OCI-LY7 (cell line): ENCODE data around the gene SLC26A4. TPM values are rescaled to one million over a fixed set of nuclear protein-coding genes. Genes with fewer than 3 reads are reported as not detected.

Experiments used
- Bru-seq: library from RNA; stranded (reverse); fragments of 400-500 nt; gene quantifications from one replicate; lab custom pipeline; 2021; lab: Mats Ljungman, UMichigan
- BruChase-seq, 2 experiments: library from RNA; stranded (reverse); fragments of 400-500 nt; gene quantifications; one replicate each; lab custom pipeline; 2021; lab: Mats Ljungman, UMichigan
- BruUV-seq: library from RNA; stranded (reverse); fragments of 400-500 nt; replicated peaks from 2 replicates; lab custom pipeline; 2021; lab: Mats Ljungman, UMichigan
- CTCF ChIA-PET: fragments of 300-600 bp; sonication (Branson Sonifier 250); formaldehyde crosslinking; loops from one replicate; lab custom pipeline; 2022; ENCODE audit warnings: antibody characterized with exemption; ENCODE audit not compliant: unreplicated experiment; lab: Charles Lee
- POLR2A ChIA-PET: fragments of 300-600 bp; sonication (Branson Sonifier 250); formaldehyde crosslinking; loops from one replicate; lab custom pipeline; 2022; ENCODE audit warnings: antibody characterized with exemption; lab: Charles Lee
- DNase-seq: peaks from one replicate; pipeline ENCODE4 v3.0.0-alpha.2; 2015; ENCODE audit warnings: low spot score
- H2AFZ ChIP-seq: fragments of 200-600 bp; sonication (generic), shearing (Covaris generic); 2 replicates; pipeline ENCODE4 v1.6.1; 2014; ENCODE audit warnings: mild to moderate bottlenecking, antibody characterized with exemption, low read length, moderate library complexity
- H3K27ac ChIP-seq: fragments of 200-600 bp; sonication (generic); 2 replicates; pipeline ENCODE4 v1.5.1; 2014; ENCODE audit warnings: mixed run types, low read depth, mild to moderate bottlenecking, moderate library complexity, low read length, inconsistent platforms; ENCODE audit not compliant: poor library complexity, severe bottlenecking
- H3K36me3 ChIP-seq: fragments of 200-600 bp; sonication (generic); 2 replicates; pipeline ENCODE4 v1.6.1; 2014; ENCODE audit warnings: mild to moderate bottlenecking, antibody characterized with exemption, low read length, moderate library complexity, mixed read lengths; ENCODE audit not compliant: insufficient read depth
- H3K4me1 ChIP-seq: fragments of 200-600 bp; sonication (generic); 2 replicates; pipeline ENCODE4 v1.5.1; 2014; ENCODE audit warnings: mild to moderate bottlenecking, low read length; ENCODE audit not compliant: insufficient read depth, poor library complexity, severe bottlenecking
- H3K4me2 ChIP-seq: fragments of 200-600 bp; sonication (generic); 2 replicates; pipeline ENCODE4 v1.6.1; 2014; ENCODE audit warnings: mild to moderate bottlenecking, low read length
- H3K4me3 ChIP-seq: fragments of 200-600 bp; sonication (generic); 2 replicates; pipeline ENCODE4 v1.5.1; 2014; ENCODE audit warnings: mild to moderate bottlenecking, low read depth, low read length; ENCODE audit not compliant: poor library complexity, severe bottlenecking
- H3K79me2 ChIP-seq: fragments of 200-600 bp; sonication (generic); 2 replicates; pipeline ENCODE4 v1.6.1; 2016; ENCODE audit warnings: low read depth, mild to moderate bottlenecking, low read length, moderate library complexity, mixed read lengths; ENCODE audit not compliant: insufficient read depth
- H3K9me2 ChIP-seq: fragments of 200-600 bp; sonication (generic); 2 replicates; pipeline ENCODE4 v1.6.1; 2016; ENCODE audit warnings: mild to moderate bottlenecking, low read length, mixed read lengths; ENCODE audit not compliant: insufficient read depth
- H3K9me3 ChIP-seq: fragments of 200-600 bp; sonication (generic); 2 replicates; pipeline ENCODE4 v1.6.1; 2014; ENCODE audit warnings: mild to moderate bottlenecking, mixed run types, low read length, mixed read lengths
- H4K20me1 ChIP-seq: fragments of 200-600 bp; sonication (generic); 2 replicates; pipeline ENCODE4 v1.6.1; 2014; ENCODE audit warnings: mild to moderate bottlenecking, antibody characterized with exemption, low read length, moderate library complexity, mixed read lengths; ENCODE audit not compliant: insufficient read depth
- EZH2phosphoT487 ChIP-seq: fragments of 200-600 bp; sonication (generic); IDR thresholded peaks from 2 replicates; pipeline ENCODE4 v1.6.1; 2018; ENCODE audit warnings: low read depth, borderline replicate concordance, mild to moderate bottlenecking, mixed run types, antibody characterized with exemption, low read length, moderate library complexity, mixed read lengths
- intact Hi-C: fragments of 100-400 bp; cut with micrococcal nuclease; formaldehyde crosslinking; loops from one replicate; pipeline ENCODE4 v1.10.0; 2022; ENCODE audit not compliant: unreplicated experiment
- long read RNA-seq: library from polyadenylated mRNA; stranded (forward); transcript quantifications from one replicate; pipeline ENCODE4 v2.0.0, GENCODE V29; 2022
- total RNA-seq, 2 experiments: library from RNA; depleted of rRNA in 1 of 2; stranded (reverse); fragments of >200 nt in 1 of 2; shearing (Covaris generic) in 1 of 2; gene quantifications; 2 replicates each; pipeline ENCODE4 v1.2.3, GENCODE V29; 2014 to 2022
- TF ChIP-seq, protein P1 (sequence below): fragments of 200-600 bp; sonication (generic); conservative IDR thresholded peaks from 2 replicates; pipeline ENCODE4 v1.5.1; 2014; ENCODE audit warnings: mild to moderate bottlenecking, antibody characterized with exemption, low read length, moderate library complexity, mixed read lengths

SLC26A4 gene
- 0.26 TPM in 1 of 2 replicates, not detected in the other for total RNA-seq (2014; rRNA removed; shearing (Covaris generic))
- 0.27 TPM in 1 of 2 replicates, not detected in the other for total RNA-seq (2022)
- Bru-seq, nascent RNA: percentile 14 among the genes with signal in this experiment
- BruChase-seq, experiment 1, labeled RNA remaining after a 6-hour chase: percentile 7 among the genes with signal in this experiment
- percentile 17 among the genes with signal in this experiment for BruChase-seq, experiment 2, labeled RNA remaining after a 2-hour chase
- long read RNA-seq: 0 reads

DNA sequence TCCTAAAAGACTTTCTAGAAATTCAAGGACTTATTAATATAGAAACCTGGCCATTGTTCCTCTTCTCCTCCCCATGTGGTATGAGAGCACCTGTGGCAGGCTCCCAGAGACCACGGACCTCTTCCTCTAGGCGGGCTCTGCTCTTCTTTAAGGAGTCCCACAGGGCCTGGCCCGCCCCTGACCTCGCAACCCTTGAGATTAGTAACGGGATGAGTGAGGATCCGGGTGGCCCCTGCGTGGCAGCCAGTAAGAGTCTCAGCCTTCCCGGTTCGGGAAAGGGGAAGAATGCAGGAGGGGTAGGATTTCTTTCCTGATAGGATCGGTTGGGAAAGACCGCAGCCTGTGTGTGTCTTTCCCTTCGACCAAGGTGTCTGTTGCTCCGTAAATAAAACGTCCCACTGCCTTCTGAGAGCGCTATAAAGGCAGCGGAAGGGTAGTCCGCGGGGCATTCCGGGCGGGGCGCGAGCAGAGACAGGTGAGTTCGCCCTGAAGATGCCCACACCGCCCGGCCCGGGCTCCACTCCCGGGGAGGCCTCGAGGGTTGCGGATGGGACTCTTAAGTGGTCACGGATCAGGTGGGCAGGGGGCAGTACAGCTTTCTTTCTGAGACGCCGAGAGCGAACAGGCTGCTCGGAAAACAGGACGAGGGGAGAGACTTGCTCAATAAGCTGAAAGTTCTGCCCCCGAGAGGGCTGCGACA is at the start of gene SLC26A4:
Gene SLC26A4 (plus strand): TSS at position 448 of the 700 bp plus-strand sequence. CDS start 814 bp downstream, outside the sequence.
- no peaks in the 10 kb centered on the region for H3K9me3 ChIP-seq
- H3K4me1 ChIP-seq: no peaks in the 10 kb centered on the region
- H3K27ac ChIP-seq: no peak within 1 kb of the TSS
- TF ChIP-seq EZH2phosphoT487: no peak
- TF ChIP-seq, protein P1, sequence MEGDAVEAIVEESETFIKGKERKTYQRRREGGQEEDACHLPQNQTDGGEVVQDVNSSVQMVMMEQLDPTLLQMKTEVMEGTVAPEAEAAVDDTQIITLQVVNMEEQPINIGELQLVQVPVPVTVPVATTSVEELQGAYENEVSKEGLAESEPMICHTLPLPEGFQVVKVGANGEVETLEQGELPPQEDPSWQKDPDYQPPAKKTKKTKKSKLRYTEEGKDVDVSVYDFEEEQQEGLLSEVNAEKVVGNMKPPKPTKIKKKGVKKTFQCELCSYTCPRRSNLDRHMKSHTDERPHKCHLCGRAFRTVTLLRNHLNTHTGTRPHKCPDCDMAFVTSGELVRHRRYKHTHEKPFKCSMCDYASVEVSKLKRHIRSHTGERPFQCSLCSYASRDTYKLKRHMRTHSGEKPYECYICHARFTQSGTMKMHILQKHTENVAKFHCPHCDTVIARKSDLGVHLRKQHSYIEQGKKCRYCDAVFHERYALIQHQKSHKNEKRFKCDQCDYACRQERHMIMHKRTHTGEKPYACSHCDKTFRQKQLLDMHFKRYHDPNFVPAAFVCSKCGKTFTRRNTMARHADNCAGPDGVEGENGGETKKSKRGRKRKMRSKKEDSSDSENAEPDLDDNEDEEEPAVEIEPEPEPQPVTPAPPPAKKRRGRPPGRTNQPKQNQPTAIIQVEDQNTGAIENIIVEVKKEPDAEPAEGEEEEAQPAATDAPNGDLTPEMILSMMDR: no peak
- CTCF ChIA-PET: no interaction called here
- H3K79me2 ChIP-seq: no peaks in the 10 kb centered on the region
- intact Hi-C loops: no loop called here
- H3K4me2 ChIP-seq: no peak within 1 kb of the TSS
- no peak within 1 kb of the TSS for H3K4me3 ChIP-seq
- BruUV-seq: no TSS peak
- no peaks in the 10 kb centered on the region for H4K20me1 ChIP-seq
- POLR2A ChIA-PET: interaction anchor here (0.6 kb wide), 1 partner anchor 16 kb away, joined by 3 read pairs; no protein-coding TSS in a partner anchor
- DNase-seq: no peak
- no peaks in the 10 kb centered on the region for H3K9me2 ChIP-seq
- no peaks in the 10 kb centered on the region for H3K36me3 ChIP-seq
- H2AFZ ChIP-seq: no peak within 1 kb of the TSS

- no peaks in the 10 kb centered on the region for H3K79me2 ChIP-seq
- intact Hi-C loops: no loop called here
- POLR2A ChIA-PET: no interaction called here
These were observed 47.2 kb upstream of the SLC26A4 start for GRCh38 chr7:107613439-107613838.

More at GRCh38 chr7:107613439-107613838, 47.2 kb upstream of the SLC26A4 start:
- Histone ChIP-seq H4K20me1 (no peaks in the 10 kb centered on the region), H3K4me3 (no peak overlapping the region), H2AFZ (no peak overlapping the region), H3K27ac (no peak overlapping the region), H3K9me3 (no peaks in the 10 kb centered on the region), H3K9me2 (no peaks in the 10 kb centered on the region), H3K4me1 (no peaks in the 10 kb centered on the region), H3K4me2 (no peak overlapping the region), H3K36me3 (peaks cover 5% of the 10 kb centered on the region)
- no TSS peak for BruUV-seq
- no peak for DNase-seq
- no peak for TF ChIP-seq EZH2phosphoT487
- TF ChIP-seq, protein P1: no peak
- CTCF ChIA-PET: interaction anchor here (0.6 kb wide), 1 partner anchor 49 kb away, joined by 3 read pairs; no protein-coding TSS in a partner anchor
